Measurements from ENCODE around the gene ERGIC1.

- no peak for TF ChIP-seq NFIB (CRISPR knock-in tag; IDR thresholded peaks at IDR 0.05; ENCODE audit: borderline replicate concordance)
- no peak for TF ChIP-seq STAT6 (CRISPR knock-in tag; IDR thresholded peaks at IDR 0.05; ENCODE audit: borderline replicate concordance)
- no peak for TF ChIP-seq CTCF (CRISPR knock-in tag; IDR thresholded peaks at IDR 0.05)
- no peak for TF ChIP-seq POLR2A (IDR thresholded peaks at IDR 0.05; ENCODE audit: insufficient read depth in 1 of 2, low read depth in 2 of 2, low read length in 2 of 2)
Observed at GRCh38 chr5:172926008-172926523, 92.0 kb downstream of the ERGIC1 start.
